Keratinocyte (primary cell): Measurements from ENCODE around the gene CFAP20DC. TPM values are rescaled to one million over a fixed set of nuclear protein-coding genes. Genes with fewer than 3 reads are reported as not detected.

ENCODE experiments used
- DNase-seq: peaks from one replicate; pipeline ENCODE4 v3.0.0-alpha.2; 2011; ENCODE audit warnings: low read depth, missing footprints, low spot score
- FAIRE-seq: peaks from 2 replicates; lab custom pipeline; 2011; peaks lifted over from hg19 to GRCh38; lab: Jason Lieb, UNC
- H2AFZ ChIP-seq: 2 replicates; pipeline ENCODE4 v1.6.0; 2012; ENCODE audit warnings: low read length, control low read depth, inconsistent platforms; ENCODE audit not compliant: control insufficient read depth
- H3K27ac ChIP-seq: 2 replicates; pipeline ENCODE4 v1.5.1; 2011; ENCODE audit warnings: low read length; ENCODE audit not compliant: control insufficient read depth, insufficient read depth
- H3K27me3 ChIP-seq: 3 replicates; pipeline ENCODE4 v1.6.0; 2011; ENCODE audit warnings: low read length; ENCODE audit not compliant: control insufficient read depth, insufficient read depth; ENCODE audit errors: extremely low read depth
- H3K36me3 ChIP-seq, 2 experiments: 2 replicates in 1 of 2; 3 replicates in 1 of 2; pipeline ENCODE4 v1.5.1; 2011; ENCODE audit warnings: low read length in 2 of 2, mild to moderate bottlenecking in 1 of 2; ENCODE audit not compliant: control insufficient read depth in 2 of 2, insufficient read depth in 2 of 2; ENCODE audit errors: extremely low read depth in 1 of 2
- H3K4me1 ChIP-seq: 3 replicates; pipeline ENCODE4 v1.5.1; 2011; ENCODE audit warnings: low read length; ENCODE audit not compliant: control insufficient read depth, insufficient read depth; ENCODE audit errors: extremely low read depth
- H3K4me2 ChIP-seq: 3 replicates; pipeline ENCODE4 v1.6.0; 2011; ENCODE audit warnings: low read depth, low read length; ENCODE audit not compliant: control insufficient read depth, insufficient read depth; ENCODE audit errors: extremely low read depth
- H3K4me3 ChIP-seq, 3 experiments: fragments of 200-600 bp in 1 of 3; sonication (generic) in 1 of 3; 2 replicates in 2 of 3; 3 replicates in 1 of 3; pipeline ENCODE4 v1.5.1; 2011 to 2016; ENCODE audit warnings: low read length in 3 of 3, mild to moderate bottlenecking in 3 of 3, control low read depth in 2 of 3, inconsistent platforms in 1 of 3, low read depth in 1 of 3, mixed read lengths in 1 of 3, mixed run types in 1 of 3, moderate library complexity in 1 of 3; ENCODE audit not compliant: control insufficient read depth in 2 of 3, insufficient read depth in 2 of 3; ENCODE audit errors: extremely low read depth in 1 of 3
- H3K79me2 ChIP-seq: 2 replicates; pipeline ENCODE4 v1.6.0; 2012; ENCODE audit warnings: low read length; ENCODE audit not compliant: control insufficient read depth, insufficient read depth
- H3K9ac ChIP-seq: 3 replicates; pipeline ENCODE4 v1.6.0; 2011; ENCODE audit warnings: low read length; ENCODE audit not compliant: control insufficient read depth, insufficient read depth; ENCODE audit errors: extremely low read depth
- H3K9me1 ChIP-seq: 3 replicates; pipeline ENCODE4 v1.6.0; 2011; ENCODE audit warnings: low read length; ENCODE audit not compliant: control insufficient read depth, insufficient read depth; ENCODE audit errors: extremely low read depth
- H3K9me3 ChIP-seq: 2 replicates; pipeline ENCODE4 v1.5.1; 2012; ENCODE audit warnings: low read depth, low read length; ENCODE audit not compliant: control insufficient read depth
- H4K20me1 ChIP-seq: 3 replicates; pipeline ENCODE4 v1.6.0; 2011; ENCODE audit warnings: low read length; ENCODE audit not compliant: control insufficient read depth, insufficient read depth; ENCODE audit errors: extremely low read depth
- CTCF ChIP-seq, 3 experiments: IDR thresholded peaks in 1 of 3; conservative IDR thresholded peaks in 1 of 3; optimal IDR thresholded peaks in 1 of 3; 2 replicates in 2 of 3; 3 replicates in 1 of 3; pipeline versions ENCODE3 to v1.5.1; 2011; ENCODE audit warnings: low read length in 3 of 3, mild to moderate bottlenecking in 3 of 3, moderate library complexity in 2 of 3, control low read depth in 1 of 3, inconsistent platforms in 1 of 3; ENCODE audit not compliant: insufficient read depth in 2 of 3; ENCODE audit errors: extremely low read depth in 1 of 3
- EZH2 ChIP-seq: IDR thresholded peaks from one replicate; pipeline ENCODE4 v1.6.1; 2012; ENCODE audit warnings: inconsistent platforms, mild to moderate bottlenecking, low read length, moderate library complexity
- dilution Hi-C: fragments of 300-500 bp; cut with MboI; formaldehyde crosslinking; loops from one replicate; pipeline ENCODE4 v1.7.0; 2020; ENCODE audit warnings: low sequenced_read_pairs; ENCODE audit not compliant: extremely low pct_ligation_motif_present
- polyA plus RNA-seq, 5 experiments: library from polyadenylated mRNA; depleted of rRNA in 3 of 5; stranded (reverse) in 3 of 5; stranded (forward) in 1 of 5; unstranded in 1 of 5; fragments of >200 nt; gene quantifications; 1 replicate in 1 of 5; 2 replicates in 3 of 5; 3 replicates in 1 of 5; pipeline versions ENCODE4 v1.2.1 to v1.2.3, GENCODE V29; 2011 to 2012; ENCODE audit warnings: missing spikeins in 2 of 5, low read depth in 1 of 5, low replicate concordance in 1 of 5

Gene CFAP20DC
- polyA plus RNA-seq, 1 donor (not counting 4 experiments of a cell fraction or from before 2014, with no cell fraction given), result 6.3 TPM

GRCh38 chr3:59006634-59007517 is 42.9 kb downstream of the CFAP20DC start:
- dilution Hi-C loops, result no loop called here
- Histone ChIP-seq H3K27ac (no peak overlapping the region), H3K9ac (no peak overlapping the region), H2AFZ (no peak overlapping the region), H3K79me2 (no peaks in the 10 kb centered on the region), H3K36me3 (no peaks in the 10 kb centered on the region), H3K9me1 (no peaks in the 10 kb centered on the region), H4K20me1 (no peaks in the 10 kb centered on the region), H3K4me2 (no peak overlapping the region), H3K4me1 (no peaks in the 10 kb centered on the region), H3K4me3 (no peak overlapping the region), H3K27me3 (no peaks in the 10 kb centered on the region), H3K9me3 (no peaks in the 10 kb centered on the region)
- FAIRE-seq (no peak), DNase-seq (no peak)
- TF ChIP-seq EZH2 (no peak), CTCF (optimal IDR thresholded peaks at IDR 0.05 in 1 of 3, IDR thresholded peaks at IDR 0.05 in 1 of 3, conservative IDR thresholded peaks at IDR 0.05 in 1 of 3; ENCODE audit: extremely low read depth in 1 of 3, insufficient read depth in 2 of 3, low read length in 3 of 3) (no peak)

DNA sequence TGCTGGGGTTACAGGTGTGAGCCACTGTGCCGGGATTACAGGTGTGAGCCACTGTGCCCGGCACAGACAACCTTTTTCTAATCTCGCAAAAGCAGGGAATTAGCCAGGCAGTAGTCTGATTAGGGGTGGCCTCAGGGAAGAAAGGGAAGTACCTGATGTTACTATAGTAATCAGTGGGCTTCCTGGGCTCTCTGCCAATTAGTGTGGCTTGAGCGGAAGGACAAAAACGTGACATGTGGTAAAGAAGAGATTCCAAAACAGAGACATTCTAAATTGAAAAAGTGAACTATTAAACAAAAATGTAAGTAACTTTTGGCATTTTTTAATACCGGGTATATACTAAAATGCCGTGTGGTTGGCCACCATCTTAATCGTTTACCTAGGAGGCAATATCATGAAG is 48.1 kb downstream of the CFAP20DC start:
- FAIRE-seq (no peak), DNase-seq (no peak)
- Histone ChIP-seq H3K79me2 (no peaks in the 10 kb centered on the region), H3K27ac (no peak overlapping the region), H3K36me3 (no peaks in the 10 kb centered on the region), H3K9me3 (no peaks in the 10 kb centered on the region), H3K4me3 (no peak overlapping the region), H3K4me2 (no peak overlapping the region), H3K9me1 (no peaks in the 10 kb centered on the region), H3K9ac (no peak overlapping the region), H3K27me3 (no peaks in the 10 kb centered on the region), H4K20me1 (no peaks in the 10 kb centered on the region), H3K4me1 (peaks cover 23% of the 10 kb centered on the region), H2AFZ (no peak overlapping the region)
- dilution Hi-C loops, result no loop called here
- no peak for TF ChIP-seq CTCF (optimal IDR thresholded peaks at IDR 0.05 in 1 of 3, IDR thresholded peaks at IDR 0.05 in 1 of 3, conservative IDR thresholded peaks at IDR 0.05 in 1 of 3; ENCODE audit: extremely low read depth in 1 of 3, insufficient read depth in 2 of 3, low read length in 3 of 3)
- TF ChIP-seq EZH2, result no peak
